ENCODE results near the gene SLC51A.

SLC51A gene

GRCh38 chr3:196219970-196220311 is 3.6 kb downstream of the SLC51A start:
- H2AFZ ChIP-seq (ENCODE audit: low read length), result no peak overlapping the region
- H3K9me2 ChIP-seq (ENCODE audit: low read depth, low read length), result no peaks in the 10 kb centered on the region
- H3K9ac ChIP-seq (ENCODE audit: low read length), result no peak overlapping the region
- H3K4me3 ChIP-seq (ENCODE audit: low read depth, low read length, poor library complexity, severe bottlenecking), result no peak overlapping the region
- no peak overlapping the region for H3K27ac ChIP-seq (ENCODE audit: low read depth, low read length, poor library complexity, severe bottlenecking)
- TF ChIP-seq EZH2 (IDR thresholded peaks at IDR 0.05; ENCODE audit: borderline replicate concordance, low read length), result no peak
- TF ChIP-seq, protein P1, sequence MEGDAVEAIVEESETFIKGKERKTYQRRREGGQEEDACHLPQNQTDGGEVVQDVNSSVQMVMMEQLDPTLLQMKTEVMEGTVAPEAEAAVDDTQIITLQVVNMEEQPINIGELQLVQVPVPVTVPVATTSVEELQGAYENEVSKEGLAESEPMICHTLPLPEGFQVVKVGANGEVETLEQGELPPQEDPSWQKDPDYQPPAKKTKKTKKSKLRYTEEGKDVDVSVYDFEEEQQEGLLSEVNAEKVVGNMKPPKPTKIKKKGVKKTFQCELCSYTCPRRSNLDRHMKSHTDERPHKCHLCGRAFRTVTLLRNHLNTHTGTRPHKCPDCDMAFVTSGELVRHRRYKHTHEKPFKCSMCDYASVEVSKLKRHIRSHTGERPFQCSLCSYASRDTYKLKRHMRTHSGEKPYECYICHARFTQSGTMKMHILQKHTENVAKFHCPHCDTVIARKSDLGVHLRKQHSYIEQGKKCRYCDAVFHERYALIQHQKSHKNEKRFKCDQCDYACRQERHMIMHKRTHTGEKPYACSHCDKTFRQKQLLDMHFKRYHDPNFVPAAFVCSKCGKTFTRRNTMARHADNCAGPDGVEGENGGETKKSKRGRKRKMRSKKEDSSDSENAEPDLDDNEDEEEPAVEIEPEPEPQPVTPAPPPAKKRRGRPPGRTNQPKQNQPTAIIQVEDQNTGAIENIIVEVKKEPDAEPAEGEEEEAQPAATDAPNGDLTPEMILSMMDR (IDR thresholded peaks at IDR 0.05; ENCODE audit: low read length), result no peak
- no peaks in the 10 kb centered on the region for H3K9me3 ChIP-seq (ENCODE audit: low read length)
- H3K4me2 ChIP-seq (ENCODE audit: low read length), result 0 out of 2 replicates have a peak overlapping the region, but pooled peaks have one; percentile 57
- peaks cover 8% of the 10 kb centered on the region; the same call in 1 of the 2 replicates for H3K27me3 ChIP-seq (ENCODE audit: insufficient read depth, low read length)
- H4K20me1 ChIP-seq (ENCODE audit: insufficient read depth, low read length), result no peaks in the 10 kb centered on the region
- H3K36me3 ChIP-seq (ENCODE audit: insufficient read depth, low read length), result no peaks in the 10 kb centered on the region
- peaks cover 12% of the 10 kb centered on the region for H3K4me1 ChIP-seq (ENCODE audit: insufficient read depth, low read length, severe bottlenecking)
- H3F3A ChIP-seq (ENCODE audit: insufficient read depth, low read length), result no peaks in the 10 kb centered on the region
- no peaks in the 10 kb centered on the region for H3K79me2 ChIP-seq (ENCODE audit: insufficient read depth, low read length)

- Histone ChIP-seq H3K9ac (ENCODE audit: low read length) (no peak overlapping the region), H3K27ac (ENCODE audit: low read depth, low read length, poor library complexity, severe bottlenecking) (no peak overlapping the region), H3F3A (ENCODE audit: insufficient read depth, low read length) (no peaks in the 10 kb centered on the region), H3K36me3 (ENCODE audit: insufficient read depth, low read length) (no peaks in the 10 kb centered on the region), H3K9me3 (ENCODE audit: low read length) (no peaks in the 10 kb centered on the region), H3K4me1 (ENCODE audit: insufficient read depth, low read length, severe bottlenecking) (peaks cover 12% of the 10 kb centered on the region), H3K9me2 (ENCODE audit: low read depth, low read length) (no peaks in the 10 kb centered on the region), H3K4me3 (ENCODE audit: low read depth, low read length, poor library complexity, severe bottlenecking) (no peak overlapping the region), H3K4me2 (ENCODE audit: low read length) (no peak overlapping the region), H3K27me3 (ENCODE audit: insufficient read depth, low read length) (peaks cover 8% of the 10 kb centered on the region), H2AFZ (ENCODE audit: low read length) (no peak overlapping the region), H3K79me2 (ENCODE audit: insufficient read depth, low read length) (no peaks in the 10 kb centered on the region), H4K20me1 (ENCODE audit: insufficient read depth, low read length) (no peaks in the 10 kb centered on the region)
- TF ChIP-seq, protein P1 (IDR thresholded peaks at IDR 0.05; ENCODE audit: low read length), result no peak
- no peak for TF ChIP-seq EZH2 (IDR thresholded peaks at IDR 0.05; ENCODE audit: borderline replicate concordance, low read length)
Observed at GRCh38 chr3:196220587-196220986, 4.3 kb downstream of the SLC51A start.

- Histone ChIP-seq H3K79me2 (ENCODE audit: insufficient read depth, low read length) (no peaks in the 10 kb centered on the region), H3K4me2 (ENCODE audit: low read length) (no peak overlapping the region)
Observed at GRCh38 chr3:196220991-196221390, 4.7 kb downstream of the SLC51A start.

More at GRCh38 chr3:196220991-196221390, 4.7 kb downstream of the SLC51A start:
- no peak for TF ChIP-seq EZH2 (IDR thresholded peaks at IDR 0.05; ENCODE audit: borderline replicate concordance, low read length)
- TF ChIP-seq, protein P1 (IDR thresholded peaks at IDR 0.05; ENCODE audit: low read length), result no peak
- H3K27ac ChIP-seq (ENCODE audit: low read depth, low read length, poor library complexity, severe bottlenecking), result no peak overlapping the region
- no peak overlapping the region for H2AFZ ChIP-seq (ENCODE audit: low read length)
- H3K36me3 ChIP-seq (ENCODE audit: insufficient read depth, low read length), result no peaks in the 10 kb centered on the region
- H3K27me3 ChIP-seq (ENCODE audit: insufficient read depth, low read length), result peaks cover 8% of the 10 kb centered on the region
- H3K4me1 ChIP-seq (ENCODE audit: insufficient read depth, low read length, severe bottlenecking), result peaks cover 12% of the 10 kb centered on the region
- no peaks in the 10 kb centered on the region for H3F3A ChIP-seq (ENCODE audit: insufficient read depth, low read length)
- H4K20me1 ChIP-seq (ENCODE audit: insufficient read depth, low read length), result no peaks in the 10 kb centered on the region
- no peaks in the 10 kb centered on the region for H3K9me3 ChIP-seq (ENCODE audit: low read length)
- no peak overlapping the region for H3K4me3 ChIP-seq (ENCODE audit: low read depth, low read length, poor library complexity, severe bottlenecking)
- no peak overlapping the region for H3K9ac ChIP-seq (ENCODE audit: low read length)
- no peaks in the 10 kb centered on the region for H3K9me2 ChIP-seq (ENCODE audit: low read depth, low read length)

Data from OCI-LY1 (cell line).